GM23248 (cell line): Measurements from ENCODE around the gene EBF3. TPM values are rescaled to one million over a fixed set of nuclear protein-coding genes. Genes with fewer than 3 reads are reported as not detected.

Experiments used
- DNase-seq: peaks from one replicate; pipeline ENCODE4 v3.0.0-alpha.2; 2015
- H2AFZ ChIP-seq: fragments of 200-600 bp; sonication (generic); 2 replicates; pipeline ENCODE4 v1.6.1; 2016; ENCODE audit warnings: antibody characterized with exemption
- H3F3A ChIP-seq: fragments of 200-600 bp; sonication (generic); 2 replicates; pipeline ENCODE4 v1.6.1; 2016; ENCODE audit warnings: mild to moderate bottlenecking, antibody characterized with exemption, mixed run types; ENCODE audit not compliant: insufficient read depth
- H3K27ac ChIP-seq: fragments of 200-600 bp; sonication (generic); 2 replicates; pipeline ENCODE4 v1.5.1; 2016; ENCODE audit warnings: mild to moderate bottlenecking
- H3K27me3 ChIP-seq: fragments of 200-600 bp; sonication (generic); replicated peaks from 2 replicates; pipeline ENCODE4 v1.6.1; 2016; ENCODE audit warnings: mild to moderate bottlenecking; ENCODE audit not compliant: insufficient read depth
- H3K36me3 ChIP-seq: fragments of 200-600 bp; sonication (generic); 2 replicates; pipeline ENCODE4 v1.6.1; 2016; ENCODE audit warnings: low read depth, mild to moderate bottlenecking
- H3K4me1 ChIP-seq: fragments of 200-600 bp; sonication (generic); 2 replicates; pipeline ENCODE4 v1.6.1; 2016; ENCODE audit warnings: mild to moderate bottlenecking; ENCODE audit not compliant: insufficient read depth
- H3K4me2 ChIP-seq: fragments of 200-600 bp; sonication (generic); one replicate; pipeline ENCODE4 v1.6.1; 2016; ENCODE audit warnings: mild to moderate bottlenecking; ENCODE audit not compliant: unreplicated experiment
- H3K4me3 ChIP-seq: fragments of 200-600 bp; sonication (generic); 2 replicates; pipeline ENCODE4 v1.5.1; 2016; ENCODE audit warnings: mild to moderate bottlenecking
- H3K79me2 ChIP-seq: fragments of 200-600 bp; sonication (generic); 2 replicates; pipeline ENCODE4 v1.6.1; 2016; ENCODE audit warnings: mild to moderate bottlenecking; ENCODE audit not compliant: insufficient read depth
- H3K9ac ChIP-seq: fragments of 200-600 bp; sonication (generic); 2 replicates; pipeline ENCODE4 v1.6.1; 2016; ENCODE audit warnings: mild to moderate bottlenecking
- H3K9me2 ChIP-seq: fragments of 200-600 bp; sonication (generic); 2 replicates; pipeline ENCODE4 v1.6.1; 2016; ENCODE audit warnings: mixed run types, mild to moderate bottlenecking, moderate library complexity; ENCODE audit not compliant: insufficient read depth
- H3K9me3 ChIP-seq: fragments of 200-600 bp; sonication (generic); one replicate; pipeline ENCODE4 v1.6.1; 2017; ENCODE audit warnings: low read depth
- H4K20me1 ChIP-seq: fragments of 200-600 bp; sonication (generic); 2 replicates; pipeline ENCODE4 v1.6.0; 2016; ENCODE audit not compliant: insufficient read depth
- EZH2 ChIP-seq: fragments of 200-600 bp; sonication (generic); IDR thresholded peaks from 2 replicates; pipeline ENCODE4 v1.6.1; 2018; ENCODE audit warnings: antibody characterized with exemption, mild to moderate bottlenecking; ENCODE audit not compliant: insufficient read depth, poor library complexity, severe bottlenecking
- EZH2phosphoT487 ChIP-seq: fragments of 200-600 bp; sonication (generic); IDR thresholded peaks from 2 replicates; pipeline ENCODE4 v1.6.1; 2018; ENCODE audit warnings: antibody characterized with exemption, moderate library complexity, mild to moderate bottlenecking, low read depth; ENCODE audit not compliant: insufficient read depth
- WGBS, 2 experiments: methylation state at CpG; one replicate each; pipeline ENCODE4 v1.1.6; 2015 to 2017; ENCODE audit warnings: low lambda C conversion rate in 2 of 2, low coverage in 1 of 2; ENCODE audit errors: missing lambda C conversion rate in 2 of 2; 5-methylcytosine and 5-hydroxymethylcytosine counted together
- in situ Hi-C: fragments of 300-500 bp; cut with MboI; formaldehyde crosslinking; loops from 2 replicates; pipeline ENCODE4 v1.15.0; 2020
- polyA plus RNA-seq: library from polyadenylated mRNA; unstranded; fragments of >200 nt; fragmentation: Nextera tagmentation; extraction: Ambion mirVana; gene quantifications from 2 replicates; pipeline ENCODE4 v1.2.1, GENCODE V29; 2016
- total RNA-seq: library from RNA; depleted of rRNA; stranded (reverse); fragments of >200 nt; shearing (Covaris generic); gene quantifications from 2 replicates; pipeline ENCODE4 v1.2.3, GENCODE V29; 2014

EBF3 gene
- total and polyA plus RNA-seq, 2 experiments from 2014 or later = 0.15 to 0.43 TPM

GRCh38 chr10:129866894-129867293, 97.2 kb downstream of the EBF3 start:
- Histone ChIP-seq H3F3A (no peaks in the 10 kb centered on the region), H3K4me3 (no peak overlapping the region), H2AFZ (no peak overlapping the region), H3K9me3 (no peaks in the 10 kb centered on the region), H3K36me3 (no peaks in the 10 kb centered on the region), H3K9ac (no peak overlapping the region), H3K4me2 (no peak overlapping the region), H3K27me3 (no peaks in the 10 kb centered on the region), H3K9me2 (no peaks in the 10 kb centered on the region), H3K79me2 (no peaks in the 10 kb centered on the region), H3K27ac (no peak overlapping the region), H3K4me1 (no peaks in the 10 kb centered on the region), H4K20me1 (no peaks in the 10 kb centered on the region)
- no peak for TF ChIP-seq EZH2phosphoT487
- no peak for TF ChIP-seq EZH2
- 76 to 78% methylated on average over 16 of the region's 16 CpGs for WGBS, 2 experiments
- no peak for DNase-seq
- in situ Hi-C loops = no loop called here

- H3K79me2 ChIP-seq = no peaks in the 10 kb centered on the region
- H3K27me3 ChIP-seq = no peaks in the 10 kb centered on the region
- no peak for DNase-seq
- no peak overlapping the region for H3K27ac ChIP-seq
- 69 to 72% methylated on average over 2 of the region's 2 CpGs for WGBS, 2 experiments
- TF ChIP-seq EZH2 (no peak), EZH2phosphoT487 (no peak)
- no peaks in the 10 kb centered on the region for H3F3A ChIP-seq
- H3K36me3 ChIP-seq = no peaks in the 10 kb centered on the region
- no peak overlapping the region for H2AFZ ChIP-seq
- H4K20me1 ChIP-seq = no peaks in the 10 kb centered on the region
- H3K9me3 ChIP-seq = no peaks in the 10 kb centered on the region
- in situ Hi-C loops = no loop called here
- H3K4me1 ChIP-seq = no peaks in the 10 kb centered on the region
- no peak overlapping the region for H3K4me3 ChIP-seq
- H3K4me2 ChIP-seq = no peak overlapping the region
- no peak overlapping the region for H3K9ac ChIP-seq
- no peaks in the 10 kb centered on the region for H3K9me2 ChIP-seq
Measured at GRCh38 chr10:129865960-129866359, 98.1 kb downstream of the EBF3 start.

- Histone ChIP-seq H4K20me1 (no peaks in the 10 kb centered on the region), H3K9me2 (no peaks in the 10 kb centered on the region), H2AFZ (no peak overlapping the region), H3K79me2 (no peaks in the 10 kb centered on the region), H3K9ac (no peak overlapping the region), H3K4me2 (no peak overlapping the region), H3K36me3 (no peaks in the 10 kb centered on the region), H3K4me1 (no peaks in the 10 kb centered on the region), H3K4me3 (no peak overlapping the region), H3K27me3 (no peaks in the 10 kb centered on the region), H3K9me3 (no peaks in the 10 kb centered on the region), H3K27ac (no peak overlapping the region), H3F3A (no peaks in the 10 kb centered on the region)
- TF ChIP-seq EZH2 (no peak), EZH2phosphoT487 (no peak)
- in situ Hi-C loops = no loop called here
- DNase-seq = no peak
- 49 to 52% methylated on average over 7 of the region's 7 CpGs for WGBS, 2 experiments
Measured at GRCh38 chr10:129865413-129865812, 98.7 kb downstream of the EBF3 start.

- TF ChIP-seq EZH2 (no peak), EZH2phosphoT487 (no peak)
- Histone ChIP-seq H3K36me3 (no peaks in the 10 kb centered on the region), H2AFZ (no peak overlapping the region), H3F3A (no peaks in the 10 kb centered on the region), H3K27me3 (no peaks in the 10 kb centered on the region), H3K9me3 (no peaks in the 10 kb centered on the region), H3K9ac (no peak overlapping the region), H3K79me2 (no peaks in the 10 kb centered on the region), H3K4me2 (no peak overlapping the region), H3K4me1 (no peaks in the 10 kb centered on the region), H3K9me2 (no peaks in the 10 kb centered on the region), H3K27ac (no peak overlapping the region), H3K4me3 (no peak overlapping the region), H4K20me1 (no peaks in the 10 kb centered on the region)
- in situ Hi-C loops = no loop called here
- DNase-seq = peak; percentile 31
- WGBS, 2 experiments = 39% methylated on average over 9 of the region's 9 CpGs
Measured at GRCh38 chr10:129864601-129865126, 99.4 kb downstream of the EBF3 start.

GRCh38 chr10:129864082-129864481, 100.0 kb downstream of the EBF3 start:
- Histone ChIP-seq H3K79me2 (no peaks in the 10 kb centered on the region), H3K9ac (no peak overlapping the region), H3K9me3 (no peaks in the 10 kb centered on the region), H3K27ac (no peak overlapping the region), H3K36me3 (no peaks in the 10 kb centered on the region), H3K27me3 (no peaks in the 10 kb centered on the region), H3K4me2 (no peak overlapping the region), H3K9me2 (no peaks in the 10 kb centered on the region), H3K4me3 (no peak overlapping the region), H3K4me1 (no peaks in the 10 kb centered on the region), H2AFZ (no peak overlapping the region), H3F3A (no peaks in the 10 kb centered on the region), H4K20me1 (no peaks in the 10 kb centered on the region)
- 57 to 85% methylated on average over 4 of the region's 4 CpGs for WGBS, 2 experiments
- no peak for DNase-seq
- TF ChIP-seq EZH2 = no peak
- TF ChIP-seq EZH2phosphoT487 = no peak
- in situ Hi-C loops = no loop called here
